ENCODE measurements around the gene LRRC17. TPM values are rescaled to one million over a fixed set of nuclear protein-coding genes. Genes with fewer than 3 reads are reported as not detected.

The LRRC17 gene
- total RNA-seq, 2 donors from 2014 or later = 1.8 to 9.9 TPM

DNA sequence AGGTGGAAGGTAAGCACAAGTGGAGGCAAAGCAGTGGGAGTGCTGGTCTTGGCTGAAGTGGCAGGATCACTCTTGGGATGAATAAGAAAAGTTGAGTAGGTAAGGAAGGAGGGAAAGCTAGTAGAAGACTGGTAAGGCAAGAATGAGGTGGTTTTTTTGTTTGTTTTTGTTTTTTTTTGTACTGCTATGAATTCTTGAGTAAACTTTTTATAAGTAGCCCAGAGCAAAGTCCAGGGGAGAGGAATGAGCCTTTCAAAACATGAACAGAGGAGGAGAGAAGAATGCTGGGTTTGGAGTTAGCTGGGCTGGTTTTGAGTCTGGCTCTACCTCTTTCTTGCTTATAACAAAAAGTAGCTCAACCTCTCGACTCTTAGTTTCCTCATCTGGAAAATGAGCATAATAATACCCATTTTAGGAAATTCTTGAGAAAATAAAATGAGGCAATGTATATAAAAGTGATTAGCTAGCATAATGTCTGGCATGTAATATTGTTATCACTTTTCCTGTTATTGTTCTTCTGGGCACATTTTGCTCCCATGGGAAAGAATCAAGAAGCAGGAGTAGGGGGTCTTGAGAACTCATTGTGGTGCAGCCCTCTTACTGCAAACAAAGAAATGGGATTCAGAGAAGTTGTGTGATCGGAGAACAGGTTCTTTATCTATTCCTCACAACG is 24.1 kb upstream of the LRRC17 start:
- H3K4me1 ChIP-seq = peaks cover 0 to 31% of the 10 kb centered on the region in 2 donors

DNA sequence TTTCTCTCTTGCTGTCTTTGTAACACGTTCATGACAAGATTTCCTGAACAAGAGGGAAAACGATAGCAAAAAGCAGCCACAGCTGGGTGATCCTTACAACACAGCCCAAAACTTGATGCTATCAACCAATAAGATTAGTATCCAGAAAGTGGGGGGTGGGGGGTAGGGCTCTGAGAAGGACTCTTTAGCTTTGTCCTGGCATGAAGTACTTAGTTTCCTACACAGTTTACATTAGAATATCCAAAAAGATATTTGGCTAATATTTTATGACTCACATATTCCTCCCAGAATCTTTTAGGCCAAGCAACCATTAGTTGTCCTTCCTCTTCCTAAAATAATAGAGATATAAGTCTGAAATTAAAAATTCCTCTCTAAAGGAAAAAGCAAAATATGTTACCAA is 22.9 kb upstream of the LRRC17 start:
- Histone ChIP-seq H3K4me1 (peaks cover 0 to 31% of the 10 kb centered on the region in 2 donors), H3K27ac (peak overlapping the region; percentile 20 to 43), H3K9me3 (no peaks in the 10 kb centered on the region), H3K27me3 (no peaks in the 10 kb centered on the region), H3K4me3 (no peak overlapping the region), H3K36me3 (no peaks in the 10 kb centered on the region)
- TF ChIP-seq, protein P1, sequence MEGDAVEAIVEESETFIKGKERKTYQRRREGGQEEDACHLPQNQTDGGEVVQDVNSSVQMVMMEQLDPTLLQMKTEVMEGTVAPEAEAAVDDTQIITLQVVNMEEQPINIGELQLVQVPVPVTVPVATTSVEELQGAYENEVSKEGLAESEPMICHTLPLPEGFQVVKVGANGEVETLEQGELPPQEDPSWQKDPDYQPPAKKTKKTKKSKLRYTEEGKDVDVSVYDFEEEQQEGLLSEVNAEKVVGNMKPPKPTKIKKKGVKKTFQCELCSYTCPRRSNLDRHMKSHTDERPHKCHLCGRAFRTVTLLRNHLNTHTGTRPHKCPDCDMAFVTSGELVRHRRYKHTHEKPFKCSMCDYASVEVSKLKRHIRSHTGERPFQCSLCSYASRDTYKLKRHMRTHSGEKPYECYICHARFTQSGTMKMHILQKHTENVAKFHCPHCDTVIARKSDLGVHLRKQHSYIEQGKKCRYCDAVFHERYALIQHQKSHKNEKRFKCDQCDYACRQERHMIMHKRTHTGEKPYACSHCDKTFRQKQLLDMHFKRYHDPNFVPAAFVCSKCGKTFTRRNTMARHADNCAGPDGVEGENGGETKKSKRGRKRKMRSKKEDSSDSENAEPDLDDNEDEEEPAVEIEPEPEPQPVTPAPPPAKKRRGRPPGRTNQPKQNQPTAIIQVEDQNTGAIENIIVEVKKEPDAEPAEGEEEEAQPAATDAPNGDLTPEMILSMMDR (IDR thresholded peaks at IDR 0.05) = no peak
- DNase-seq (ENCODE audit: low spot score) = no peak

More for the DNA sequence above, 24.1 kb upstream of the LRRC17 start:
- DNase-seq (ENCODE audit: low spot score) = no peak
- TF ChIP-seq, protein P1 (IDR thresholded peaks at IDR 0.05) = no peak
- no peak overlapping the region for H3K4me3 ChIP-seq
- H3K27ac ChIP-seq = no peak overlapping the region
- no peaks in the 10 kb centered on the region for H3K27me3 ChIP-seq
- H3K9me3 ChIP-seq = no peaks in the 10 kb centered on the region
- H3K36me3 ChIP-seq = no peaks in the 10 kb centered on the region

DNA sequence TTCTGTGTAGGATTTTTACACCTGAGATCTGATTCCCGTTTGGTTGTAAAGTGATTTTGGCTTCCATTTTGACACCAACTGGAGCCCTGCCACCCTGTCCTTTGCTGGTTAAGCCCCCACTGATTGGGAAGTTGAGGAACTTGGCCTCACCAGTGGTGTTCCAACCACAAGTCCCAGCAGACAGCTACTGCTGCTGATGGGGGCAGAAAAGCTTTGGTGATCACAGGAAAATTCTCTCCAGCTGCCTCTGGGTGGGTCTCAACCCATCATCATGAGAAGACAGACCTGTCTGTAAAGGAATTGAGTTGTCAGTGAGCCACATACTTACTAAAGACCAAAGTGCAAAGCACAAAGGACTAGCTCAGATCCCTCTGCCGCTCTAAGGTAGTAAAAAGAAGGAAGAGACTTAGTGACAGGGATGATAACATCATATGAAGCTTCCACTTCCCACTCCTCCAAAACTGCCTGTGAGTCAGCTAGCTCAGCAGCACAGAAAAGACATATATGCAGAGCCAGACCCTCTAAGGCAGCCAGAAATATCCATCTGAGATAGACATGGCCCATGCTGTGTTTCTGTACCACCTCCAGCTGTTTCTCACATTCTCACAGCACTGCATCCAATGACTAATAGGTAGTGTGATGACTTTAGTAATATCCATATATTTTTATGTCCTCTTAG is 22.4 kb upstream of the LRRC17 start:
- TF ChIP-seq, protein P1 (IDR thresholded peaks at IDR 0.05) = no peak
- Histone ChIP-seq H3K27me3 (no peaks in the 10 kb centered on the region), H3K4me1 (peaks cover 0 to 35% of the 10 kb centered on the region in 2 donors), H3K27ac (peak overlapping the region; percentile 20 to 43), H3K36me3 (no peaks in the 10 kb centered on the region), H3K4me3 (no peak overlapping the region), H3K9me3 (no peaks in the 10 kb centered on the region)
- DNase-seq (ENCODE audit: low spot score) = no peak

DNA sequence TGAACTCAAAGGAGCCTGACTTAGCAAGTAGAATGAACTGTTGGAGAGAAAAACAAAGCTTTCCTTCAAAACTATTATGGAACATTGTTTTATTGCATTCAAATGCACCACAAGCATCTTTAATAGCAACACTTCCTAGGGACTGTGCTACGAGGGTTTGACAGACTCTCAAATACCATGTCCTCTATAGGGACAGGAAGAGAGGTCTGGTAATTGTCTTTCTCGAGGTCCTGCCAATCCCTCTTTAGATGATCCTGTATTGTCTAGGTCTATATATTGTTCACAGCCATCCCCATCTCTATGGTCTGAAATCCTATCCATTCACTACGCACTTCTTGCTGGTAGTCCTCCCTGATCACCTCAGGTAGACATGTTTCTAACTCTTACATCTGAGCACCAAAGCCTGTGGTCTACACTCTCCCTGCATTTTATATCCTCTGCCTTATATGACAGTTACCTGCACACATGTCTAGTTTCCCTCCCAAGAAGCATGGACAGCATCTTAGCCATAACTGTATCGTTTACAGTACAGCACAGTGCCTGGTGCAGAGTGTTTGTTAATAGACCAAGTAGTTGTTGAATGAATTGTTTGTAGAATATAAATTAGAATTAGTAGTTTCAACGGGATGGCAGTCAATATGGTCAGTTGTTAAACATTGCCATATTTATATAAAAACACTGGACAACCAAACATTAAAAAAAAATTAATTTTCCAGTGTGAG is 21.7 kb upstream of the LRRC17 start:
- no peaks in the 10 kb centered on the region for H3K9me3 ChIP-seq
- no peak overlapping the region for H3K4me3 ChIP-seq
- TF ChIP-seq, protein P1 (IDR thresholded peaks at IDR 0.05) = no peak
- H3K4me1 ChIP-seq = peaks cover 0 to 37% of the 10 kb centered on the region in 2 donors
- H3K27ac ChIP-seq = no peak overlapping the region
- no peak for DNase-seq (ENCODE audit: low spot score)
- H3K27me3 ChIP-seq = no peaks in the 10 kb centered on the region
- no peaks in the 10 kb centered on the region for H3K36me3 ChIP-seq

DNA sequence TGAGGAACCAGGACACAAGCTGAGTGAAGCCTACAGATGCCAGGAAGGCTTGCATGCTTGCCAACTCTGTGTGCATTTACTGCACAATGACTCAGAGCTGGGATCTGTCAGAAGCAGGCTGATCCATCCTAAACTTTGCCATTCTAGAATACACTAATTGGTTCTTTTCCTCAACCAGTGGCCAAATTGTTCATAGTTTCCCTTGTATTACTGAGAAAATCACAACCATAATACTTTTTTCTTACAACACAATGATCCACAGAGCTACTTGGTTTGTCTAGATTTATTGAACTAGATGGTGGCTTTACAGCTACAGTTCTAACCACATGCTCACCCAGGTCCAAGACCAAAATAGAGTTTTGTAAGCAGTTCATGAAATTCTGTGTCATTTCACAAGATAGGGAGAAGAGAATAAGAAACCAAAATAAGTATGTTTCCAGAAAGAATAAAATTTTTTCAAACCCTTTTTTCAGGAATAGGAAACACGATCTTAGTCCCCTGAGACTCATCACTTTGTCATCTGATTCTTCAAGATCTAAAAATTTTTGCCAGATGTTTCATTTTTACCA is 21.0 kb upstream of the LRRC17 start:
- H3K4me1 ChIP-seq = peaks cover 0 to 37% of the 10 kb centered on the region in 2 donors
- H3K27me3 ChIP-seq = no peaks in the 10 kb centered on the region
- peak overlapping the region in 1 of 2 donors; percentile 1 for H3K27ac ChIP-seq
- DNase-seq (ENCODE audit: low spot score) = no peak
- no peak overlapping the region for H3K4me3 ChIP-seq
- H3K9me3 ChIP-seq = no peaks in the 10 kb centered on the region
- no peaks in the 10 kb centered on the region for H3K36me3 ChIP-seq
- TF ChIP-seq, protein P1 (IDR thresholded peaks at IDR 0.05) = no peak
